ENCODE measurements around the gene TMEM106B. TPM values are rescaled to one million over a fixed set of nuclear protein-coding genes. Genes with fewer than 3 reads are reported as not detected.
A peak's percentile ranks its signal among the peaks of the same experiment; 100 is the strongest.
"Not testable (repeated sequence)": the region's sequence is repeated elsewhere in the genome, so short reads cannot be mapped to it uniquely, and the experiment has no call there.

Gene TMEM106B
- total RNA-seq (2014; rRNA removed; shearing (Covaris generic)) = 63.0 and 80.5 TPM in 2 replicates
- 45.3 and 48.7 TPM in 2 replicates for polyA plus RNA-seq (2016; fragmentation: Nextera tagmentation; extraction: Ambion mirVana)

DNA sequence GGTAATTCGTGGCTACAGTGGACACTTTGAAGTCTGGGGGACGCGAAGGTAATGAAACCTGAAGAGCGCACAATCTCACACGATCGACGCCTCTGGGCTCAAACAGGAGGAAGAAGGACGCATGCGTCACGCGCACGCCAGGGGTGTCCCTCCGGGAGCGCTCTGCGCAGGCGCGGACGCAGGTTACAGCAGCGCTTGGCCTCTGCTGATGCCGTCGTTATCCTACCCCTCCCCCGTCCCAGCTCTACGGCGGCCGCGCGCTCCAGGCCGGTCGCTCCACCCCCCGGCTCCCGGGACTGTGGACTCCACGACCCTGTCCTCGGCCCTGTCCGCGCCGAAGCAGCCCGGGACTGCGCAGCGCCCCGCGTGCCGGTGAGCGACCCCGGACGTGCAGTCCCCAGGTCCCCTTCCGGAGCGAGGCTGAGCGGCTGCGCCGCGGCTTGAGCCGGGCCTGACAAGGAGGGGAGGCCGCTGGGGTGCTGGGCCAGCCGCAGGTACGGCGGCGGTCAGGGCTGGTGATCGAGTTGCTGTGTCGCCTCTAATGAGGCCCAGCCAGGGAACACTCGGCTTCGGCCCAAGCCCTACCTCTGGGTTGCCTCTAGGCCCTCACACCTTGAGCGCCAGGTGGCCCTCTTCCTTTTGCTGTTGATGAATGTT is at the start of gene TMEM106B:
Gene TMEM106B (plus strand): TSS at position 241 of the 657 bp plus-strand sequence. CDS start 3,517 bp downstream, outside the sequence.
- H3K79me2 ChIP-seq (ENCODE audit: insufficient read depth) = peaks cover 27% of the 10 kb centered on the region
- WGBS, 2 experiments (ENCODE audit: low coverage in 1 of 2, low lambda C conversion rate in 2 of 2, missing lambda C conversion rate in 2 of 2) = 0 to 1% methylated on average over 33 to 46 of the region's 62 CpGs
- peak within 1 kb of the TSS; percentile 90 for H3K4me3 ChIP-seq
- peaks cover 14% of the 10 kb centered on the region for H3K27me3 ChIP-seq (replicated peaks; ENCODE audit: insufficient read depth)
- H3K9me3 ChIP-seq (ENCODE audit: low read depth) = no peaks in the 10 kb centered on the region
- peak within 1 kb of the TSS; percentile 53 for H3K27ac ChIP-seq
- TF ChIP-seq EZH2phosphoT487 (IDR thresholded peaks at IDR 0.05; ENCODE audit: insufficient read depth, low read depth) = no peak
- TF ChIP-seq EZH2 (IDR thresholded peaks at IDR 0.05; ENCODE audit: insufficient read depth, poor library complexity, severe bottlenecking) = no peak
- no peaks in the 10 kb centered on the region for H3F3A ChIP-seq (ENCODE audit: insufficient read depth)
- peak within 1 kb of the TSS; percentile 89 for H3K9ac ChIP-seq
- peaks cover 6% of the 10 kb centered on the region; the same call in 1 of the 2 replicates for H3K4me1 ChIP-seq (ENCODE audit: insufficient read depth)
- no peaks in the 10 kb centered on the region for H3K9me2 ChIP-seq (ENCODE audit: insufficient read depth)
- DNase-seq = peak; percentile 98
- H2AFZ ChIP-seq = peak within 1 kb of the TSS; percentile 99
- H4K20me1 ChIP-seq (ENCODE audit: insufficient read depth) = no peaks in the 10 kb centered on the region
- H3K36me3 ChIP-seq (ENCODE audit: low read depth) = peaks cover 4% of the 10 kb centered on the region; the same call in 1 of the 2 replicates
- in situ Hi-C loops (cut with MboI) = no loop called here
- peak within 1 kb of the TSS; percentile 92 for H3K4me2 ChIP-seq (ENCODE audit: unreplicated experiment)

DNA sequence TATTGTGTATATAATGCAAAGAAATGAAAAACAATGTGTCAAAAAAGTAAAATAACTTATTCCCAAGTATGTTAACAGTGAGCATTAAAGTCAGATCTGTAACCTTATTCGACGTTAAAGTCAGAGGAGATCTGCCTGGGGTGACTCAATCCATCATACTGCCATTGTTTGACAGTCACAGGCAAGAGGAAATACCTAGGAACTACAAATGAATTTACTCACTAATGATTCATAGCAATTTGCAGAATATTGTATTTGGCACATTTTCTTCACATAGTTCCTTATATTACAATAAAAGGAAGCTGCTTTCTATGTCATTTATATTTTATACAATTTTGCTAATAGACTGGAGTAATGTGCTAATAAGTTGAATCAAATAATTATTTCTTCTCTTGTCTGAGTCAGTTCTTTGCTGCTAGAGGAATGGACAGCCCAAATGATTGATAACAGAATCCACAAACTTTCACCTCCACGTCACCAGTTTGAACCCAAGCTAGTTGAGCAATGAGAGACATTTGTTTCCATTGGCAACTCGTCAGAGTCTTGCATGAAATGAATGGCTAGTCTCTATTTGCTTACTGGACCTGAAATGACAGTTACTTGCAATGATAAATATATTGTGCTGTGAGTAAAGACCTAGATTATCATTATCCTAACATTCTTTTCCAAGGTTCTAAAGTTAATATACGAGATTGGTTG is 48.5 kb upstream of the TMEM106B start:
- Histone ChIP-seq H3K9me3 (ENCODE audit: low read depth) (no peaks in the 10 kb centered on the region), H3K9me2 (ENCODE audit: insufficient read depth) (no peaks in the 10 kb centered on the region), H3K4me1 (ENCODE audit: insufficient read depth) (no peaks in the 10 kb centered on the region), H3F3A (ENCODE audit: insufficient read depth) (no peaks in the 10 kb centered on the region), H3K4me3 (no peak overlapping the region), H3K36me3 (ENCODE audit: low read depth) (no peaks in the 10 kb centered on the region), H4K20me1 (ENCODE audit: insufficient read depth) (no peaks in the 10 kb centered on the region), H3K27me3 (replicated peaks; ENCODE audit: insufficient read depth) (no peaks in the 10 kb centered on the region), H2AFZ (no peak overlapping the region), H3K9ac (no peak overlapping the region), H3K27ac (no peak overlapping the region), H3K79me2 (ENCODE audit: insufficient read depth) (no peaks in the 10 kb centered on the region), H3K4me2 (ENCODE audit: unreplicated experiment) (no peak overlapping the region)
- TF ChIP-seq EZH2phosphoT487 (IDR thresholded peaks at IDR 0.05; ENCODE audit: insufficient read depth, low read depth) (no peak), EZH2 (IDR thresholded peaks at IDR 0.05; ENCODE audit: insufficient read depth, poor library complexity, severe bottlenecking) (no peak)
- in situ Hi-C loops (cut with MboI) = no loop called here
- WGBS, 2 experiments (ENCODE audit: low coverage in 1 of 2, low lambda C conversion rate in 2 of 2, missing lambda C conversion rate in 2 of 2) = 18% methylated on average over 5 of the region's 5 CpGs
- DNase-seq = peak; percentile 8

DNA sequence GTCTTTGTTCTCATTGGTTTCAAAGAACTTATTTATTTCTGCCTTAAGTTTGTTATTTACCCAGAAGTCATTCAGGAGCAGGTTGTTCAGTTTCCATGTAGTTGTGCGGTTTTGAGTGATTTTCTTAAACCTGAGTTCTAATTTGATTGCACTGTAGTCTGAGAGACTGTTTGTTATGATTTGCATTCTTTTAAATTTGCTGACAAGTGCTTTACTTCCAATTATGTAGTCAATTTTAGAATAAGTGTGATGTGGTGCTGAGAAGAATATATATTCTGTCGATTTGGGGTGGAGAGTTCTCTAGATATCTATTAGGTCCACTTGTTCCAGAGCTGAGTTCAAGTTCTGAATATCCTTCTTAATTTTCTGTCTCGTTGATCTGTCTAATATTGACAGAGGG is 43.0 kb upstream of the TMEM106B start:
- H3K4me2 ChIP-seq (ENCODE audit: unreplicated experiment); H3F3A ChIP-seq (ENCODE audit: insufficient read depth); in situ Hi-C loops (cut with MboI); H3K9me3 ChIP-seq (ENCODE audit: low read depth); H3K9me2 ChIP-seq (ENCODE audit: insufficient read depth); H4K20me1 ChIP-seq (ENCODE audit: insufficient read depth); DNase-seq; H3K9ac ChIP-seq; H3K79me2 ChIP-seq (ENCODE audit: insufficient read depth); H3K27me3 ChIP-seq (replicated peaks; ENCODE audit: insufficient read depth); H3K4me1 ChIP-seq (ENCODE audit: insufficient read depth); H2AFZ ChIP-seq; H3K27ac ChIP-seq; H3K4me3 ChIP-seq; H3K36me3 ChIP-seq (ENCODE audit: low read depth): not testable (repeated sequence)
- WGBS, 2 experiments (ENCODE audit: low coverage in 1 of 2, low lambda C conversion rate in 2 of 2, missing lambda C conversion rate in 2 of 2) = 22 to 25% methylated on average over 3 of the region's 3 CpGs

GRCh38 chr7:12169981-12170820 is 40.9 kb upstream of the TMEM106B start:
- in situ Hi-C loops (cut with MboI); H3K4me2 ChIP-seq (ENCODE audit: unreplicated experiment); DNase-seq; H3K4me1 ChIP-seq (ENCODE audit: insufficient read depth); H4K20me1 ChIP-seq (ENCODE audit: insufficient read depth); H3K79me2 ChIP-seq (ENCODE audit: insufficient read depth); H3K9me2 ChIP-seq (ENCODE audit: insufficient read depth); H3K36me3 ChIP-seq (ENCODE audit: low read depth); H3F3A ChIP-seq (ENCODE audit: insufficient read depth); H2AFZ ChIP-seq; H3K9me3 ChIP-seq (ENCODE audit: low read depth); H3K27me3 ChIP-seq (replicated peaks; ENCODE audit: insufficient read depth); H3K4me3 ChIP-seq; H3K9ac ChIP-seq; H3K27ac ChIP-seq: not testable (repeated sequence)
- 54 to 60% methylated on average over 6 of the region's 6 CpGs for WGBS, 2 experiments (ENCODE audit: low coverage in 1 of 2, low lambda C conversion rate in 2 of 2, missing lambda C conversion rate in 2 of 2)
